Duodenal mucosa (tissue), 2 donors: ENCODE data around the gene SOX30.
"Not testable (repeated sequence)": the region's sequence is repeated elsewhere in the genome, so short reads cannot be mapped to it uniquely, and the experiment has no call there.

Experiments
- H3K27ac ChIP-seq: one replicate; pipeline ENCODE4 v1.7.0; 2013; ENCODE audit warnings: low read depth, low read length
- H3K27me3 ChIP-seq, 2 donors: one replicate each; pipeline ENCODE4 v1.7.0; 2013; ENCODE audit warnings: low read length in 2 of 2, control low read depth in 1 of 2; ENCODE audit not compliant: insufficient read depth in 2 of 2, control insufficient read depth in 1 of 2
- H3K36me3 ChIP-seq, 2 donors: one replicate each; pipeline ENCODE4 v1.7.0; 2013; ENCODE audit warnings: low read length in 2 of 2, control low read depth in 1 of 2; ENCODE audit not compliant: insufficient read depth in 2 of 2, control insufficient read depth in 1 of 2
- H3K4me1 ChIP-seq, 2 donors: one replicate each; pipeline ENCODE4 v1.7.0; 2013; ENCODE audit warnings: low read length in 2 of 2, control low read depth in 1 of 2; ENCODE audit not compliant: insufficient read depth in 2 of 2, control insufficient read depth in 1 of 2
- H3K4me3 ChIP-seq, 2 donors: one replicate each; pipeline ENCODE4 v1.7.0; 2013; ENCODE audit warnings: low read length in 2 of 2, low read depth in 1 of 2
- H3K9ac ChIP-seq, 2 donors: one replicate each; pipeline ENCODE4 v1.7.0; 2013; ENCODE audit warnings: low read length in 2 of 2, low read depth in 1 of 2
- H3K9me3 ChIP-seq, 2 donors: one replicate each; pipeline ENCODE4 v1.7.0; 2013; ENCODE audit warnings: low read length in 2 of 2, control low read depth in 1 of 2; ENCODE audit not compliant: control insufficient read depth in 1 of 2

SOX30 gene

GRCh38 chr5:157652377-157652692 is at the start of gene SOX30:
Gene SOX30 (minus strand): TSS chr5:157652438. CDS start chr5:157652078, 360 bp downstream.
- Histone ChIP-seq H3K9ac (peak within 1 kb of the TSS; percentile 6 to 68), H3K36me3 (no peaks in the 10 kb centered on the region), H3K9me3 (peaks cover 2% of the 10 kb centered on the region in 2 donors), H3K4me3 (peak within 1 kb of the TSS; percentile 62 to 78), H3K4me1 (no peaks in the 10 kb centered on the region), H3K27ac (no peak within 1 kb of the TSS), H3K27me3 (no peaks in the 10 kb centered on the region)

DNA sequence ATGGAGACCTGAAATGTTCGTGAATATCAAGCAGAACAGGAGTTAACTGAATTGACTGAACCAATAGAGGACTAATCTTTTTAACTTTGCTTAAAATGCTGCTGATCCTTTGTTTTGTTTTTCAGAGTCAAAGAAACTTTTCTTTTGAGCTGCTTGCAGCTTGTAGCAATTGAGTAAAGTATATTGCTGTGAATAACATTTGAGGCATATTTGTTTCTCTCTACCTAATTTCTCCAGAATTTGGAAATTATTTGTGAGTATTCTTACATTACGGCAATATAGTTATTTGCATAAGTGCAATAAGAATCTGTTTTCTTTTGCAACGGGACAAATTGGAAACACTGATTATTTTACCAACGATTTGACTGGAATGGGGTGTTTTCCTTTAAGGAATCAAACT is 46.4 kb upstream of the SOX30 start:
- not testable (repeated sequence) for H3K36me3 ChIP-seq, H3K4me3 ChIP-seq, H3K9ac ChIP-seq, H3K27me3 ChIP-seq, H3K27ac ChIP-seq, H3K4me1 ChIP-seq
- H3K9me3 ChIP-seq: peaks cover 4 to 16% of the 10 kb centered on the region in 2 donors

- peaks cover 4 to 16% of the 10 kb centered on the region in 2 donors for H3K9me3 ChIP-seq
- not testable (repeated sequence) for H3K4me3 ChIP-seq, H3K4me1 ChIP-seq, H3K36me3 ChIP-seq, H3K27me3 ChIP-seq, H3K9ac ChIP-seq, H3K27ac ChIP-seq
Measured at GRCh38 chr5:157696154-157696553, 43.9 kb upstream of the SOX30 start.

GRCh38 chr5:157693816-157694215 is 41.6 kb upstream of the SOX30 start:
- H3K4me1 ChIP-seq, H3K4me3 ChIP-seq, H3K27ac ChIP-seq, H3K9ac ChIP-seq, H3K9me3 ChIP-seq, H3K27me3 ChIP-seq, H3K36me3 ChIP-seq: not testable (repeated sequence)

- Histone ChIP-seq H3K9ac (no peak overlapping the region), H3K27ac (no peak overlapping the region), H3K9me3 (no peaks in the 10 kb centered on the region), H3K4me1 (no peaks in the 10 kb centered on the region), H3K36me3 (no peaks in the 10 kb centered on the region), H3K4me3 (no peak overlapping the region), H3K27me3 (no peaks in the 10 kb centered on the region)
Measured at GRCh38 chr5:157690690-157691433, 38.6 kb upstream of the SOX30 start.

DNA sequence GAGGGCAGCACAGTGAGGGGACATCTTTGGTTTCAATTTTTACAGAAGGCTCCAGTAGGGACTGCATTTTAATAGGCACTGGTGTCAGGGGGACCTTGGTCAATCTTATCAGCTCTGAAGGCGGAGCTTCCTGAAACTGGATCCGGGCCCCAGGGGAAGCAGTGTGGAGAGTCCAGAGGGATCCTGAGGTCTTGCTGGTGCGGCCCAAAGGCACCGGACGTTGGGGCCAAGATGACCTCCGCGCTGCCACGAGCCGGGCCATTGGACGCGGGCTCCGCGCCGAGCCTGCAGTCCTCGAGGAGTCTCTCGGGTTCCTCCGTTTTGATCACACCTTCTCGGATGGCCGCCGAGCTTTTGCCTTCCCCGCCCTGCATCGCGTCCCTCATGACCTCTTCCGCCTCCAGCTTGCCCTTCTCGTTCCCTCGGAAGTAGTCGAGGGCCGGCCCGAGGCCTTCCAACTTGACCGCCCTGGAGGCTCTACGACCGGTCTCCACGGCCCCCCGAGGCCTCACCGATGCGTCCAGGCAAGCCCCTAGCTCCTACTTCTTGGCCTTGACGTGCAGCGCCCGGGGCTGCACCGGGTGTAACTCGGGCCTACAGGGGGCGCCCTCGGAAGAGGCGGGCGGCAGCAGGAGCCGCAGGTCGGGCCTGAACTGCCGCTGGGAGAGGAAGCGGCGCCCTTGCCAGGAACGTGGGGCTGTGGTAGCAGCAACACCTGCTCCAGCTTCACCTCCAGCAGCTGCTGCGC is 37.9 kb upstream of the SOX30 start:
- H3K4me3 ChIP-seq: no peak overlapping the region
- H3K4me1 ChIP-seq: no peaks in the 10 kb centered on the region
- no peak overlapping the region for H3K27ac ChIP-seq
- no peaks in the 10 kb centered on the region for H3K27me3 ChIP-seq
- H3K36me3 ChIP-seq: no peaks in the 10 kb centered on the region
- no peaks in the 10 kb centered on the region for H3K9me3 ChIP-seq
- H3K9ac ChIP-seq: no peak overlapping the region

DNA sequence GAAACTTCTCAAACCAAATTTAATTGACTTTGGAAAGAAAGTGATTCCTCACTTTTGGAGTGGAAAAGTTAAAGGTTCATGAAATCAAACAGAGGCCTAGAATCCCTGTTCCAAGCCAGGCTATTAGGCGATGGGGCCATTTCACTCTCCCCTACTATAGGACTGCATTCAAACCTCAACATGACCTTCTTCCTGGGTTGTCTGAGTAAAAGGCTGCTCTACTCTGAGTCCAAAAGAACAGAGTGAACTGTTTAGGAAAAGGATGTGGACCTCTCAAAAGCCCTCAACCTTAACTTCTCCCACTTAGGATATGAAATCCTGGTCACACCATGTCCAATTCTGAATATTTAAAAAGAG is 34.9 kb upstream of the SOX30 start:
- Histone ChIP-seq H3K9ac (no peak overlapping the region), H3K4me3 (no peak overlapping the region), H3K27ac (no peak overlapping the region), H3K27me3 (no peaks in the 10 kb centered on the region), H3K4me1 (no peaks in the 10 kb centered on the region), H3K36me3 (no peaks in the 10 kb centered on the region), H3K9me3 (no peaks in the 10 kb centered on the region)

DNA sequence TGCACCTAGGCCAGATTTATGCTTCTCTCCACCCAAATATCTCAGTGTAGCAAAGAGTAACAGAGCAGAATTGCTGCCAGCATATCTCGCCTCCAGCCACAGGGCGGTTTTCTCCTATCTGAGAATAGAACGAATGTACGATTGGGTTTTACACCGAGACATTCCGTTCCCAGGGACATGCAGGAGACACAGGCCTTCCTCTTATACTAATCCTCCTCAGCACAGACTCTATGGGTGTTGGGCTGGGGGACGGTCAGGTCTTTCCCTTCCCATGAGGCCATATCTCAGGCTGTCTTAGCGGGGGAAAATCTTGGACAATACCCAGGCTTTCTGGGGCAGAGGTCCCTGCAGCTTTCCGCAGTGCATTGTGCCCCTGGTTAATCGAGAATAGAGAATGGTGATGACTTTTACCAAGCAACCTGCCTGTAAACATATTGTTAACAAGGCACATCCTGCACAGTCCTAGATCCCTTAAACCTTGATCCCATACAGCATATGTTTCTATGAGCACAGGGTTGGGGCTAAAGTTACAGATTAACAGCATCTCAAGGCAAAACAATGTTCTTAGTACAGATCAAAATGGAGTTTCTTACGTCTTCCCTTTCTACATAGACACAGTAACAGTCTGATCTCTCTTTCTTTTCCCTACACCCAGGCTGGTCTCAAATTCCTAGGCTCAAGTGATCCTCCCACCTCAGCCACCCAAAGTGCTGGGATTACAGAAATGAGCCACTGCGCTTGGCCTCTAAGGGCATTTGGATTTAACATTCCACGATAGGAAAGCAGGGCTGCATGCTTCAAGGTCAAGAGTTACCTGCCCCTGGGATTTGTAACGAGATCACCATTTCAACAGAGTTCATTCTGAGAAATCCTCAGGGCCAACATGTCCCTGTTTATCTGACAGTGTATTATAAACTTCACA is 34.3 kb upstream of the SOX30 start:
- H3K4me1 ChIP-seq, H3K9me3 ChIP-seq, H3K36me3 ChIP-seq, H3K4me3 ChIP-seq, H3K9ac ChIP-seq, H3K27ac ChIP-seq, H3K27me3 ChIP-seq: not testable (repeated sequence)

DNA sequence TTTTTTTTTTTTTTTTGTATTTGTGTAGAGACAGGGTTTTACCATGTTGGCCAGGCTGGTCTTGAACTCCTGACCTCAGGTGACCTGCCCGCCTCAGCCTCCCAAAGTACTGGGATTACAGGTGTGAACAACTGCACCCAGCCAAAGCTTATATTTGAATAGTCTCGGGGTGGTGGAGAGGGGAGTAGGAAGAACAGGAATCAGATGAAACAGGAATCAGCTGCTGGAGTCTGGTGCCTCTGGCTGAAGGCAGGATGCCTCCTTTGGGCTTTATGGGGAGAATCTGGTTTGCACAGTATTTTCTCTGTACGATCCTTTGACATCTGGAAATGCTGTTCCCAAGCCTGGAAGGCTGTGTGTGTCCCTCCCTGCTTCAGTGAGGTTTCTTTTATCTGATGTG is 30.0 kb upstream of the SOX30 start:
- no peak overlapping the region for H3K27ac ChIP-seq
- no peaks in the 10 kb centered on the region for H3K36me3 ChIP-seq
- no peaks in the 10 kb centered on the region for H3K27me3 ChIP-seq
- no peaks in the 10 kb centered on the region for H3K4me1 ChIP-seq
- H3K4me3 ChIP-seq: no peak overlapping the region
- H3K9ac ChIP-seq: no peak overlapping the region
- no peaks in the 10 kb centered on the region for H3K9me3 ChIP-seq

DNA sequence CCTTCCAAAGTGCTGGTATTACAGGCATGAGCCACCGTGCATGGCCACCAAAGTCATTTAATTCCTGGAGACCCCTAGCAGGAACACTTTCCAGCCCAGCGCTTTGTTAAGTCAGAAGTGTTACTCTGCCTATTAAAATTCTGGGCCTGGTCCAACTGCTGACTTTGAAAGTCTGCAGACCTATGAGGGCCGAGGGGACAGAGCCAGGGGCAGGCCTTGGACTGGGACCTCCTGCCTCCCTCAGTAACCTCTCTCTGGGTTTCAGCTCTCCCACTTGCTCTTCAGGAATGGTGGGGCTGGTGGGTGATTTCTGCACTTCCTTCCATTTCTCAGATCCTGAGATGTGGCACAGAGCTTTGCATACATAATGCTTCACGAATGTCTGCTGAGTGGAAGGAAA is 28.8 kb upstream of the SOX30 start:
- H3K4me1 ChIP-seq: no peaks in the 10 kb centered on the region
- H3K9me3 ChIP-seq: no peaks in the 10 kb centered on the region
- no peak overlapping the region for H3K4me3 ChIP-seq
- H3K36me3 ChIP-seq: no peaks in the 10 kb centered on the region
- H3K27me3 ChIP-seq: no peaks in the 10 kb centered on the region
- no peak overlapping the region for H3K9ac ChIP-seq
- no peak overlapping the region for H3K27ac ChIP-seq
